GM08714 (cell line): ENCODE measurements around the gene EXTL1.

ENCODE experiments used
- H3K4me3 ChIP-seq: fragments of 200-500 bp; sonication (Bioruptor generic); 2 replicates; pipeline ENCODE4 v1.5.1; 2014; ENCODE audit warnings: mild to moderate bottlenecking, low read length, inconsistent platforms
- ZNF274 ChIP-seq: IDR thresholded peaks from 2 replicates; pipeline ENCODE4 v1.6.1; 2012; ENCODE audit warnings: mild to moderate bottlenecking, low read depth, low read length

Gene EXTL1

GRCh38 chr1:26053718-26054560, 32.4 kb downstream of the EXTL1 start:
- H3K4me3 ChIP-seq = no peak overlapping the region
- no peak for TF ChIP-seq ZNF274

- TF ChIP-seq ZNF274 = no peak
- H3K4me3 ChIP-seq = no peak overlapping the region
These were observed 33.5 kb downstream of the EXTL1 start for GRCh38 chr1:26055041-26055440.

- no peak for TF ChIP-seq ZNF274
- no peak overlapping the region for H3K4me3 ChIP-seq
These were observed 35.6 kb downstream of the EXTL1 start for GRCh38 chr1:26057189-26057588.

DNA sequence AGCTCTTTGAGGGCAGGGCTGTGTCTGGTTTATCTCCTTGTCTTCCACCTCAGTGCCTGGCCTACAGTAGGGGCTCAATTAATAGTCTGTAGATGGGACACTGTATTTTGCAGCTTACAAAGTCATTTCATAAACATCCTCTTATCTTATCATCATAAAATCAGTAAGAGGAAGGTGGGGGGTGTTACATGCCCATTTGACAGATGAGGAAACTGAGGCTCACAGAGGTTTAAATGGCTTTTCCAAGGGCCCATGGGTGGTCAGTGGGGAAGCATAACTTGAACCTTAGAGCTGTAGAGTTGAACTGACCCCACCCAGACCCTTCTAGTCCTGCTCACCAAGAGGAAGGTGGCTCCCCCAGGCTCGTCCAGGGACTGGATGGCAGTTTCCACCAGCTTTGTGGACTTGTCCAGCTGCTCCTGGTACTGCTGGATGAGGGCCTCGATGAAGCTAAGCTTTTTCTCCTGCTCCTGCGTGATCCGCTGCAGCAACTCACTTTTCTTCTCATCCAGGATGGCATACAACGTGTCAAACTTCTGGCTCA, 36.5 kb downstream of the EXTL1 start:
- no peak overlapping the region for H3K4me3 ChIP-seq
- TF ChIP-seq ZNF274 = no peak

DNA sequence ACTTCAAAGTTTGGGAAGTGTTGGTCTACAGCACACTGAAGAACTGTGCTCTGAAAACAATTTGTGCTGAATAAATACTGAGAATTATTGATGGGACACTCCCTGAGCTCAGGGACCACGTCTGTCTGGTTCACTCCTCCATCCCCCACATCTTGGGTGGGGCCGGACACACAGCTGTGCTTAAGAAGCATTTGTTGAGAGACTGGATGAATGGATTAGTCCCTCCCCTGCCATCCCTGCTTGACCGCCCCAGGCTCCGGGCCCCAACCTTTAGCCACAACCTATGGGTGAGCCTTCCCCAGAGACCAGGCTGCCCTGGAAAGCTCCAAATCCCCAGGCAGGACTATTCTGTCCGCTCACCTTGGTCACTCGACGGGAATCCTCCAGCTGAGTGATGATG, 38.3 kb downstream of the EXTL1 start:
- TF ChIP-seq ZNF274 = no peak
- no peak overlapping the region for H3K4me3 ChIP-seq

GRCh38 chr1:26060832-26061574, 39.4 kb downstream of the EXTL1 start:
- H3K4me3 ChIP-seq = no peak overlapping the region
- TF ChIP-seq ZNF274 = no peak

- TF ChIP-seq ZNF274 = no peak
- no peak overlapping the region for H3K4me3 ChIP-seq
These were observed 43.0 kb downstream of the EXTL1 start for GRCh38 chr1:26064553-26064952.

DNA sequence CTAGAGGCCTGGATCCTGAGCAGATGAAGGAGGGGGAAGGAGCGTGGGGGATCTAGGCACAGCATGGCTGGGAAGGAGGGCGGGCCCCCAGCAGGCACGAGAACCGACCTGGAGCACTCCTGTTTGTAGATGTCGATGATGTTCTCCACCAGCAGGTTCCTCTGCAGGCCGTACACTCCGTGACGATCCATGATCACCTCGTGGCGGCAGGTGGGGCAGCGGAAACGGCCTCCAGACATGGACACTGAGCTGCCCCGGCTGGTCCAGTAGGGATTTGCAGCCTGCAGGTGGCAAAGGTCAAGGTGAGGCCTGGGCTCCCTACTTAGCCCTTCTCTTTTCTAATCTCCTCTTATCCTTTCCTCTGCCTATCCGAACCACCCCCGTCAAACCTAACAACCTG, 44.6 kb downstream of the EXTL1 start:
- no peak for TF ChIP-seq ZNF274
- no peak overlapping the region for H3K4me3 ChIP-seq

DNA sequence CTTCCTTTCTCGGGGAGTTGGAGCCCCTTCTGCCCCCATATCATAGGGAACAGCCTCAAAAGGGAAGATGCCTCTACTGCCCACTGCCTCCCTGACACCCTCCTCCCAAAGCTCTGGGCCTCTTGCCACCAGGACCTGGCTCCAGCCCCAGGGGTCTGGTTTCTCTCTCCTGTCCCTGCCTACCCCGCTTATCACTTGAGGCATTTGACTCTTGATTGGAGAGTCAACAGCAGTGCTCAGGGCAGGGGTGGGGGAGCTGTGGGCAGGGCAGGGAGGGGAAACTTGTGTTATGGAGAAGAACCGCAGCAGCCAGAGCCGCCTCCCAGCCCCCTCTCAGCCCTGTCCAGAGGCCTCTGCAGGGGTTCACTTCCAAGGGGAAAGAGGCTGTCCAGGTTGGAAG, 45.3 kb downstream of the EXTL1 start:
- TF ChIP-seq ZNF274 = no peak
- no peak overlapping the region for H3K4me3 ChIP-seq

GRCh38 chr1:26067432-26067911, 45.9 kb downstream of the EXTL1 start, which contains the start of gene TRIM63:
Gene TRIM63 (minus strand): TSS chr1:26067630. CDS start chr1:26067494, 136 bp downstream.
- H3K4me3 ChIP-seq = no peak within 1 kb of the TSS
- no peak for TF ChIP-seq ZNF274

GRCh38 chr1:26069941-26070295, 48.3 kb downstream of the EXTL1 start:
- no peak for TF ChIP-seq ZNF274

DNA sequence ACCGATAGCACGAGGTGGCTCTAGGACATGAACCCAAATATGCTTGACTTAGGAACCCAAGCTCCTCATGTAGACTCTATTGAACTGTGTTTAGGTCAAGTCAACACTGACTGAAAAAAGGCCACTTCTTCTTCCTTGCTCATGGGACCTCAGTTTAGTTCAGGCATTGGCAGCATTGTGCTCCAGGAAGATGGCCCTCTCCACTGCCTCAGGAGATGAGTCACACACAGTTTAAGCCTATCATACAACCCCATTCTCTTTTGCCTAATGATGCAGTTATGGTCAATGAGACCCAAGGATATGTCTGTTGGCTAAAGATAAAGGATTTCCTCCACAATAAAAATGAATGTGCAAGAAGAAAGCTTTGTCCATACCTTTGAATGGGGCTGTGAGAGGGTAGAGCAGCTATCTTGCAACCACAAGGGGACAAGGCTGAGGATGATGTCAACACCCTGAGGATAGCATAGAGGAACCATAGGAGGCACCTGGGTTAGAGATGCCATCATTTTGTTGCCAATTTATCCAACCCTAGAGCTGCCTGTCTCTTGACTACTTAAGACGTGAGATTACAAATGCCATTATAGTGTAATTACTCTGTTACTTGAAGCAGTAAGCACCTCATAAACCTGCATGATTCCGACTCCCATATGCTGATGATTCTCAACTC, 48.9 kb downstream of the EXTL1 start:
- TF ChIP-seq ZNF274 = no peak
- H3K4me3 ChIP-seq = no peak overlapping the region

More at GRCh38 chr1:26069941-26070295, 48.3 kb downstream of the EXTL1 start:
- no peak overlapping the region for H3K4me3 ChIP-seq

- TF ChIP-seq ZNF274 = no peak
- H3K4me3 ChIP-seq = no peak overlapping the region
These were observed 49.4 kb downstream of the EXTL1 start for GRCh38 chr1:26070963-26071342.

DNA sequence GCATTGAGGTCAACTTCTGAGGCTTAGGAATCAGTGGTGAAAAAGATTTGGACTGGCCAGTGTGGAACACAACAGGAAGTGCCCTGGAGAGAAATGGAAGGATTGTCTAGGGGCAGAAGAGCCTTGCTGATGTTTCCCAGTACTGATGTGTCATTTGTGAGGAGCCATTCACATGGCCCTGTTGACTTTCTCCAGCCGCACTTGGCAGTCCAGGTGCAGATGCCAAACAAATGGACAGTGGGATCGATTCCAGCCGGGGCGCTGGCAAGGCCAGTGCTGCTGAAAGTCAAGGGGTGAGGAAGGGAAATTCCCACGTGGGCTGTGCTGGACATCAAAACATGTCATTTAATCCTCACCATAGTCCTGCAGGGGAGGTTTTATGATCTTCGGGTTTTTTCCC, 50.7 kb downstream of the EXTL1 start:
- no peak overlapping the region for H3K4me3 ChIP-seq
- no peak for TF ChIP-seq ZNF274
